Neural cell (in vitro differentiated cells): ENCODE measurements around the gene CARMIL1. TPM values are rescaled to one million over a fixed set of nuclear protein-coding genes. Genes with fewer than 3 reads are reported as not detected.

ENCODE experiments used
- H2AFZ ChIP-seq: fragments of 200-600, 300-800 bp; sonication (generic), shearing (Covaris generic); 2 replicates; pipeline ENCODE4 v1.6.0; 2014; ENCODE audit warnings: low read depth, mild to moderate bottlenecking, antibody characterized with exemption, low read length, moderate library complexity
- H3F3A ChIP-seq: fragments of 200-600 bp; shearing (Covaris generic); 2 replicates; pipeline ENCODE4 v1.6.1; 2016; ENCODE audit warnings: mild to moderate bottlenecking, moderate library complexity, mixed read lengths, antibody characterized with exemption, low read length; ENCODE audit not compliant: insufficient read depth, poor library complexity, severe bottlenecking
- H3K27ac ChIP-seq: fragments of 200-600, 300-800 bp; sonication (generic), shearing (Covaris generic); 2 replicates; pipeline ENCODE4 v1.5.1; 2014; ENCODE audit warnings: mild to moderate bottlenecking, low read length, moderate library complexity
- H3K27me3 ChIP-seq: fragments of 300-800, 200-600 bp; sonication (generic), shearing (Covaris generic); 2 replicates; pipeline ENCODE4 v1.6.0; 2014; ENCODE audit warnings: mild to moderate bottlenecking, low read depth, low read length, moderate library complexity; ENCODE audit not compliant: insufficient read depth
- H3K36me3 ChIP-seq: fragments of 300-800, 200-600 bp; sonication (generic), shearing (Covaris generic); 2 replicates; pipeline ENCODE4 v1.5.1; 2014; ENCODE audit warnings: mild to moderate bottlenecking, antibody characterized with exemption, low read length, moderate library complexity; ENCODE audit not compliant: insufficient read depth
- H3K4me2 ChIP-seq: fragments of 300-800, 200-600 bp; sonication (generic), shearing (Covaris generic); 2 replicates; pipeline ENCODE4 v1.6.0; 2014; ENCODE audit warnings: mild to moderate bottlenecking, low read length
- H3K4me3 ChIP-seq: fragments of 300-800, 200-600 bp; sonication (generic), shearing (Covaris generic); 2 replicates; pipeline ENCODE4 v1.5.1; 2014; ENCODE audit warnings: mild to moderate bottlenecking, low read length, moderate library complexity
- H3K79me2 ChIP-seq: fragments of 200-600 bp; shearing (Covaris generic); replicated peaks from 2 replicates; pipeline ENCODE4 v1.6.0; 2014; ENCODE audit warnings: mild to moderate bottlenecking, low read length, moderate library complexity; ENCODE audit not compliant: insufficient read depth
- H3K9ac ChIP-seq: fragments of 300-800, 200-600 bp; sonication (generic), shearing (Covaris generic); 2 replicates; pipeline ENCODE4 v1.6.1; 2016; ENCODE audit warnings: mild to moderate bottlenecking, low read length, mixed read lengths
- H3K9me2 ChIP-seq: fragments of 200-600 bp; shearing (Covaris generic); 2 replicates; pipeline ENCODE4 v1.6.1; 2016; ENCODE audit warnings: mild to moderate bottlenecking, low read length, mixed read lengths; ENCODE audit not compliant: insufficient read depth
- H3K9me3 ChIP-seq: fragments of 200-600, 300-800 bp; sonication (generic), shearing (Covaris generic); 2 replicates; pipeline ENCODE4 v1.6.1; 2016; ENCODE audit warnings: mild to moderate bottlenecking, mixed run types, low read length, moderate library complexity, mixed read lengths
- H4K20me1 ChIP-seq: fragments of 200-600 bp; shearing (Covaris generic); 2 replicates; pipeline ENCODE4 v1.6.1; 2016; ENCODE audit warnings: mild to moderate bottlenecking, mixed run types; ENCODE audit not compliant: insufficient read depth
- EP300 ChIP-seq: fragments of 450-650 bp; conservative IDR thresholded peaks from 2 replicates; pipeline ENCODE4 v1.6.1; 2014; ENCODE audit warnings: antibody characterized with exemption, mild to moderate bottlenecking, moderate library complexity; ENCODE audit not compliant: poor library complexity, severe bottlenecking
- EZH2 ChIP-seq: fragments of 200-600, 300-800 bp; shearing (Covaris generic), sonication (generic); IDR thresholded peaks from 2 replicates; pipeline ENCODE4 v1.6.1; 2014; ENCODE audit warnings: antibody characterized with exemption, low read length, borderline replicate concordance, mild to moderate bottlenecking; ENCODE audit not compliant: insufficient read depth, poor library complexity, severe bottlenecking
- MXI1 ChIP-seq: fragments of 450-650 bp; conservative IDR thresholded peaks from 2 replicates; pipeline ENCODE4 v1.6.1; 2014; ENCODE audit warnings: antibody characterized with exemption, mild to moderate bottlenecking; ENCODE audit not compliant: poor library complexity, severe bottlenecking
- POLR2AphosphoS5 ChIP-seq: IDR thresholded peaks from 2 replicates; pipeline ENCODE4 v1.6.1; 2012
- RAD21 ChIP-seq: fragments of 450-650 bp; conservative IDR thresholded peaks from 2 replicates; pipeline ENCODE4 v1.6.1; 2014; ENCODE audit warnings: antibody characterized with exemption, mild to moderate bottlenecking, moderate library complexity
- REST ChIP-seq: IDR thresholded peaks from 2 replicates; pipeline ENCODE4 v1.6.1; 2012; ENCODE audit warnings: borderline replicate concordance
- SMC3 ChIP-seq: fragments of 450-650 bp; conservative IDR thresholded peaks from 2 replicates; pipeline ENCODE4 v1.6.1; 2014; ENCODE audit warnings: antibody characterized with exemption, mild to moderate bottlenecking, moderate library complexity; ENCODE audit not compliant: poor library complexity
- TAF1 ChIP-seq: IDR thresholded peaks from 2 replicates; pipeline ENCODE4 v1.6.1; 2012; ENCODE audit warnings: low read depth
- polyA plus RNA-seq: library from polyadenylated mRNA; depleted of rRNA; stranded (reverse); fragments of >200 nt; gene quantifications from 2 replicates; pipeline ENCODE4 v1.2.3, GENCODE V29; 2014
- TF ChIP-seq, protein P1 (sequence below): fragments of 450-650 bp; IDR thresholded peaks from 2 replicates; pipeline ENCODE4 v1.5.1; 2014; ENCODE audit warnings: antibody characterized with exemption, mild to moderate bottlenecking, moderate library complexity; ENCODE audit not compliant: poor library complexity, severe bottlenecking

Gene CARMIL1
- polyA plus RNA-seq, 1 donor from 2014 or later: 5.3 TPM

DNA sequence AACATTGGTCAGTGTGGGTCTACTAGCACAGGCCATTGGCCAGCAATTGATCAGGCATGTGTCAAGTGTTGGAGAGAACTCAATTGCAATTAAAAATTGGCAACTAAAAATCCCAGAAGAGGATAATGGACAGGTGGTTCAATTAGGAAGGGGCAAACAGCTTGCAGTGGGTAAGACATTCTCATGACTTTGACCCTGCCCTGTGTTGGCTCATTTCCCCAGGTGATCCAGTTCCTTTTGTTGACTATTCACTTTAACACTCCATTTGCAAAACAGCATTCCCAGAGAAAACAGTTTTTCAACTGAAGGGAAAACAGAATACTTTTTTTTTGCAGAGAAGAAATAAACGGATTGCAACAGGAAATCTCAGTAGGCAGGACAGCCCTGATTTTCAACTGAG lies 343.9 kb downstream of the CARMIL1 start:
- H3K9ac ChIP-seq: no peak overlapping the region
- no peaks in the 10 kb centered on the region for H3K79me2 ChIP-seq
- no peak overlapping the region for H3K27ac ChIP-seq
- H3K27me3 ChIP-seq: no peaks in the 10 kb centered on the region
- no peaks in the 10 kb centered on the region for H3K9me3 ChIP-seq
- H3K36me3 ChIP-seq: no peaks in the 10 kb centered on the region
- no peak overlapping the region for H3K4me3 ChIP-seq
- TF ChIP-seq MXI1 (no peak), TAF1 (no peak), RAD21 (no peak), POLR2AphosphoS5 (no peak), EP300 (no peak), SMC3 (no peak), REST (no peak), EZH2 (no peak)
- TF ChIP-seq, protein P1, sequence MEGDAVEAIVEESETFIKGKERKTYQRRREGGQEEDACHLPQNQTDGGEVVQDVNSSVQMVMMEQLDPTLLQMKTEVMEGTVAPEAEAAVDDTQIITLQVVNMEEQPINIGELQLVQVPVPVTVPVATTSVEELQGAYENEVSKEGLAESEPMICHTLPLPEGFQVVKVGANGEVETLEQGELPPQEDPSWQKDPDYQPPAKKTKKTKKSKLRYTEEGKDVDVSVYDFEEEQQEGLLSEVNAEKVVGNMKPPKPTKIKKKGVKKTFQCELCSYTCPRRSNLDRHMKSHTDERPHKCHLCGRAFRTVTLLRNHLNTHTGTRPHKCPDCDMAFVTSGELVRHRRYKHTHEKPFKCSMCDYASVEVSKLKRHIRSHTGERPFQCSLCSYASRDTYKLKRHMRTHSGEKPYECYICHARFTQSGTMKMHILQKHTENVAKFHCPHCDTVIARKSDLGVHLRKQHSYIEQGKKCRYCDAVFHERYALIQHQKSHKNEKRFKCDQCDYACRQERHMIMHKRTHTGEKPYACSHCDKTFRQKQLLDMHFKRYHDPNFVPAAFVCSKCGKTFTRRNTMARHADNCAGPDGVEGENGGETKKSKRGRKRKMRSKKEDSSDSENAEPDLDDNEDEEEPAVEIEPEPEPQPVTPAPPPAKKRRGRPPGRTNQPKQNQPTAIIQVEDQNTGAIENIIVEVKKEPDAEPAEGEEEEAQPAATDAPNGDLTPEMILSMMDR: no peak
- H4K20me1 ChIP-seq: no peaks in the 10 kb centered on the region
- H2AFZ ChIP-seq: no peak overlapping the region
- H3K4me2 ChIP-seq: no peak overlapping the region
- no peaks in the 10 kb centered on the region for H3K9me2 ChIP-seq
- no peaks in the 10 kb centered on the region for H3F3A ChIP-seq

- no peak overlapping the region for H3K27ac ChIP-seq
- no peaks in the 10 kb centered on the region for H3K9me2 ChIP-seq
- no peak overlapping the region for H3K4me3 ChIP-seq
- no peaks in the 10 kb centered on the region for H3K79me2 ChIP-seq
- no peak overlapping the region for H2AFZ ChIP-seq
- H3K4me2 ChIP-seq: no peak overlapping the region
- H3F3A ChIP-seq: no peaks in the 10 kb centered on the region
- H3K27me3 ChIP-seq: no peaks in the 10 kb centered on the region
- H3K9me3 ChIP-seq: no peaks in the 10 kb centered on the region
- no peak overlapping the region for H3K9ac ChIP-seq
- TF ChIP-seq RAD21 (no peak), EZH2 (no peak), TAF1 (no peak), POLR2AphosphoS5 (no peak), MXI1 (no peak), REST (no peak), EP300 (no peak), SMC3 (no peak)
- TF ChIP-seq, protein P1: no peak
- H3K36me3 ChIP-seq: no peaks in the 10 kb centered on the region
- H4K20me1 ChIP-seq: no peaks in the 10 kb centered on the region
These were observed 344.7 kb downstream of the CARMIL1 start for GRCh38 chr6:25623879-25624278.
